Lung microvascular endothelial cell (primary cell): ENCODE data around the gene AKR7A2. TPM values are rescaled to one million over a fixed set of nuclear protein-coding genes. Genes with fewer than 3 reads are reported as not detected.

Source experiments
- DNase-seq, 2 donors: peaks; one replicate each; pipeline versions ENCODE4 v3.0.0 to v3.0.0-alpha.2; 2010; ENCODE audit warnings: low read depth in 2 of 2
- total RNA-seq: library from RNA; depleted of rRNA; stranded (reverse); fragments of >200 nt; gene quantifications from 2 replicates; pipeline ENCODE4 v1.2.1, GENCODE V29; 2014

Gene AKR7A2
- total RNA-seq, 1 donor from 2014 or later = 42.1 TPM

- DNase-seq = no peak
Measured at GRCh38 chr1:19343617-19344350, 31.8 kb upstream of the AKR7A2 start.

GRCh38 chr1:19342894-19343616, 31.1 kb upstream of the AKR7A2 start:
- DNase-seq = no peak

GRCh38 chr1:19342062-19342750, 30.3 kb upstream of the AKR7A2 start:
- DNase-seq = no peak

GRCh38 chr1:19341201-19342061, 29.5 kb upstream of the AKR7A2 start:
- DNase-seq = peak; percentile 69 to 75

- no peak for DNase-seq
Measured at GRCh38 chr1:19340387-19340937, 28.5 kb upstream of the AKR7A2 start.

- no peak for DNase-seq
Measured at GRCh38 chr1:19339214-19339861, 27.4 kb upstream of the AKR7A2 start.

GRCh38 chr1:19338323-19338762, 26.4 kb upstream of the AKR7A2 start:
- no peak for DNase-seq

GRCh38 chr1:19337289-19337688, 25.3 kb upstream of the AKR7A2 start:
- peak in 1 of 2 donors; percentile 50 for DNase-seq

GRCh38 chr1:19336543-19336942, 24.6 kb upstream of the AKR7A2 start:
- peak in 1 of 2 donors; percentile 24 for DNase-seq

GRCh38 chr1:19333587-19334354, 21.8 kb upstream of the AKR7A2 start:
- DNase-seq = no peak

- no peak for DNase-seq
Measured at GRCh38 chr1:19332832-19333231, 20.9 kb upstream of the AKR7A2 start.

GRCh38 chr1:19331262-19331878, 19.4 kb upstream of the AKR7A2 start:
- no peak for DNase-seq

- DNase-seq = no peak
Measured at GRCh38 chr1:19330449-19331135, 18.6 kb upstream of the AKR7A2 start.

GRCh38 chr1:19329611-19330010, 17.7 kb upstream of the AKR7A2 start:
- no peak for DNase-seq

- no peak for DNase-seq
Measured at GRCh38 chr1:19329188-19329587, 17.2 kb upstream of the AKR7A2 start.

- no peak for DNase-seq
Measured at GRCh38 chr1:19328486-19328885, 16.5 kb upstream of the AKR7A2 start.

- DNase-seq = no peak
Measured at GRCh38 chr1:19327736-19328135, 15.8 kb upstream of the AKR7A2 start.

- DNase-seq = no peak
Measured at GRCh38 chr1:19327301-19327700, 15.4 kb upstream of the AKR7A2 start.

GRCh38 chr1:19326748-19327065, 14.8 kb upstream of the AKR7A2 start:
- no peak for DNase-seq
